PC-9 (cell line): ENCODE data around the gene PRR33.

Source experiments
- EZH2 ChIP-seq: fragments of 200-600 bp; sonication (generic); IDR thresholded peaks from 2 replicates; pipeline ENCODE4 v1.8.0; 2017; ENCODE audit warnings: antibody characterized with exemption, low read depth
- TF ChIP-seq, protein P1 (sequence below): fragments of 200-600 bp; sonication (generic); conservative IDR thresholded peaks from 2 replicates; pipeline ENCODE4 v1.6.1; 2017; ENCODE audit warnings: mixed run types, antibody characterized with exemption, mild to moderate bottlenecking, moderate library complexity

- no peak for TF ChIP-seq EZH2
- TF ChIP-seq, protein P1, sequence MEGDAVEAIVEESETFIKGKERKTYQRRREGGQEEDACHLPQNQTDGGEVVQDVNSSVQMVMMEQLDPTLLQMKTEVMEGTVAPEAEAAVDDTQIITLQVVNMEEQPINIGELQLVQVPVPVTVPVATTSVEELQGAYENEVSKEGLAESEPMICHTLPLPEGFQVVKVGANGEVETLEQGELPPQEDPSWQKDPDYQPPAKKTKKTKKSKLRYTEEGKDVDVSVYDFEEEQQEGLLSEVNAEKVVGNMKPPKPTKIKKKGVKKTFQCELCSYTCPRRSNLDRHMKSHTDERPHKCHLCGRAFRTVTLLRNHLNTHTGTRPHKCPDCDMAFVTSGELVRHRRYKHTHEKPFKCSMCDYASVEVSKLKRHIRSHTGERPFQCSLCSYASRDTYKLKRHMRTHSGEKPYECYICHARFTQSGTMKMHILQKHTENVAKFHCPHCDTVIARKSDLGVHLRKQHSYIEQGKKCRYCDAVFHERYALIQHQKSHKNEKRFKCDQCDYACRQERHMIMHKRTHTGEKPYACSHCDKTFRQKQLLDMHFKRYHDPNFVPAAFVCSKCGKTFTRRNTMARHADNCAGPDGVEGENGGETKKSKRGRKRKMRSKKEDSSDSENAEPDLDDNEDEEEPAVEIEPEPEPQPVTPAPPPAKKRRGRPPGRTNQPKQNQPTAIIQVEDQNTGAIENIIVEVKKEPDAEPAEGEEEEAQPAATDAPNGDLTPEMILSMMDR = no peak
Observed at GRCh38 chr11:1854949-1855885, 36.5 kb downstream of the PRR33 start.
